Osteocyte (in vitro differentiated cells): ENCODE measurements around the gene PCSK7. TPM values are rescaled to one million over a fixed set of nuclear protein-coding genes. Genes with fewer than 3 reads are reported as not detected.
A peak's percentile ranks its signal among the peaks of the same experiment; 100 is the strongest.

Experiments used
- DNase-seq: peaks from one replicate; pipeline ENCODE4 v3.0.0; 2021; ENCODE audit warnings: mixed read lengths; ENCODE audit not compliant: unreplicated experiment; ENCODE audit errors: extremely low spot score
- H3K27ac Mint-ChIP-seq: one replicate; pipeline ENCODE4 v1.8.0; 2021; ENCODE audit warnings: mild to moderate bottlenecking, mixed read lengths; ENCODE audit not compliant: unreplicated experiment
- H3K27me3 Mint-ChIP-seq: one replicate; pipeline ENCODE4 v1.8.0; 2021; ENCODE audit warnings: mixed read lengths; ENCODE audit not compliant: unreplicated experiment
- H3K36me3 Mint-ChIP-seq: one replicate; pipeline ENCODE4 v1.8.0; 2021; ENCODE audit warnings: mixed read lengths; ENCODE audit not compliant: unreplicated experiment
- H3K4me1 Mint-ChIP-seq: one replicate; pipeline ENCODE4 v1.8.0; 2021; ENCODE audit warnings: mixed read lengths; ENCODE audit not compliant: unreplicated experiment
- H3K4me3 Mint-ChIP-seq: one replicate; pipeline ENCODE4 v1.8.0; 2021; ENCODE audit warnings: mild to moderate bottlenecking, moderate library complexity, mixed read lengths; ENCODE audit not compliant: unreplicated experiment
- H3K9me3 Mint-ChIP-seq: one replicate; pipeline ENCODE4 v1.8.0; 2021; ENCODE audit warnings: mixed read lengths; ENCODE audit not compliant: unreplicated experiment
- total RNA-seq: library from RNA; stranded (reverse); gene quantifications from 2 replicates; pipeline ENCODE4 v1.2.1, GENCODE V29; 2021
- TF ChIP-seq, protein P1 (sequence below): fragments of 200-600 bp; sonication (generic); IDR thresholded peaks from 2 replicates; pipeline ENCODE4 v1.5.0; 2021; ENCODE audit warnings: antibody characterized with exemption, mild to moderate bottlenecking, moderate library complexity

PCSK7 gene
- total RNA-seq, 1 donor from 2014 or later, result 65.0 TPM

DNA sequence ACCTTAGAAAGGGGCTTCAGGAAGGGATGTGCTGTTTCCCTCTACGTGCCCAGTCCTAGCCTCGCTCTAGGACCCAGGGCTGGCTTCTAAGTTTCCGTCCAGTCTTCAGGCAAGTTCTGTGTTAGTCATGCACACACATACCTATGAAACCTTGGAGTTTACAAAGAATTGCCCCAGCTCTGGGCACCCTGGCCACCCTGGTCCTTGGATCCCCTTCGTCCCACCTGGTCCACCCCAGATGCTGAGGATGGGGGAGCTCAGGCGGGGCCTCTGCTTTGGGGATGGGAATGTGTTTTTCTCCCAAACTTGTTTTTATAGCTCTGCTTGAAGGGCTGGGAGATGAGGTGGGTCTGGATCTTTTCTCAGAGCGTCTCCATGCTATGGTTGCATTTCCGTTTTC is 34.9 kb downstream of the PCSK7 start:
- Mint-ChIP-seq H3K4me1 (peaks cover 47% of the 10 kb centered on the region), H3K27me3 (no peaks in the 10 kb centered on the region), H3K27ac (peak overlapping the region; percentile 92), H3K36me3 (peaks cover 16% of the 10 kb centered on the region), H3K9me3 (no peaks in the 10 kb centered on the region), H3K4me3 (no peak overlapping the region)
- DNase-seq, result no peak
- TF ChIP-seq, protein P1, sequence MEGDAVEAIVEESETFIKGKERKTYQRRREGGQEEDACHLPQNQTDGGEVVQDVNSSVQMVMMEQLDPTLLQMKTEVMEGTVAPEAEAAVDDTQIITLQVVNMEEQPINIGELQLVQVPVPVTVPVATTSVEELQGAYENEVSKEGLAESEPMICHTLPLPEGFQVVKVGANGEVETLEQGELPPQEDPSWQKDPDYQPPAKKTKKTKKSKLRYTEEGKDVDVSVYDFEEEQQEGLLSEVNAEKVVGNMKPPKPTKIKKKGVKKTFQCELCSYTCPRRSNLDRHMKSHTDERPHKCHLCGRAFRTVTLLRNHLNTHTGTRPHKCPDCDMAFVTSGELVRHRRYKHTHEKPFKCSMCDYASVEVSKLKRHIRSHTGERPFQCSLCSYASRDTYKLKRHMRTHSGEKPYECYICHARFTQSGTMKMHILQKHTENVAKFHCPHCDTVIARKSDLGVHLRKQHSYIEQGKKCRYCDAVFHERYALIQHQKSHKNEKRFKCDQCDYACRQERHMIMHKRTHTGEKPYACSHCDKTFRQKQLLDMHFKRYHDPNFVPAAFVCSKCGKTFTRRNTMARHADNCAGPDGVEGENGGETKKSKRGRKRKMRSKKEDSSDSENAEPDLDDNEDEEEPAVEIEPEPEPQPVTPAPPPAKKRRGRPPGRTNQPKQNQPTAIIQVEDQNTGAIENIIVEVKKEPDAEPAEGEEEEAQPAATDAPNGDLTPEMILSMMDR, result no peak

DNA sequence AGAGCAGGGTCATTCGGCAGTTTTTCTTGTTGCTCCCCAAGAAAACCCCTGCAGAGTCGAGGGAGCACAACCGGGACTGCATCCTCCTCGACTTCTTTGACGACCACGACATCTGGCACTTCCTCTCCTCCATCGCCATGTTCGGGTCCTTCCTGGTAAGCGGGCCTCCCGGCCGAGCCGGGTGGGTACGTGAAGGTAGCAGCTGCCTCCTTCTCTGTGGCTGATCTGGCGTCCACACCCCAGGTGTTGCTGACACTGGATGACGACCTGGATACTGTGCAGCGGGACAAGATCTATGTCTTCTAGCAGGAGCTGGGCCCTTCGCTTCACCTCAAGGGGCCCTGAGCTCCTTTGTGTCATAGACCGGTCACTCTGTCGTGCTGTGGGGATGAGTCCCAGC is 36.1 kb downstream of the PCSK7 start:
- Mint-ChIP-seq H3K4me3 (no peak overlapping the region), H3K27ac (no peak overlapping the region), H3K36me3 (peaks cover 20% of the 10 kb centered on the region), H3K27me3 (no peaks in the 10 kb centered on the region), H3K4me1 (peaks cover 34% of the 10 kb centered on the region), H3K9me3 (no peaks in the 10 kb centered on the region)
- TF ChIP-seq, protein P1, result no peak
- DNase-seq, result no peak

DNA sequence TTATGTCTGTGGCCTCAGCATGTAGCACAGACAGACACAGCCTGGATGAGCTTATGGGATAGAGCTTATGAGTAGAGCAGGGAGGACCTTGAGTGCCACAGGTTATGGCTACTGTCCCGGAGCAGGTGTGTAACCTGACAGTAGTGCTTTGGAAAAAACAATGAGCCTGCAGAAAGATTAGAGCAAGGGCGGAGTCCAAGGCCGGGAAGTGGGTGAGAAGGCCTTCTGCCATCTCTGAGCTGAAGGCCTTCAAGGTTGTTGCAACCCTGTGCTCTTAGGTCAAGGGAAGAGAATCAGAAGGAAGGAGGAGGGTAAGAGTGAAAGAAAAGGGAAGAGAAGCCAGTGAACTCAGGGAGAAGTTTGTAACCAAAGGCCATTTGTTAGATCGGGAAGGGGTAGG is 36.6 kb downstream of the PCSK7 start:
- Mint-ChIP-seq H3K36me3 (peaks cover 20% of the 10 kb centered on the region), H3K4me1 (peaks cover 29% of the 10 kb centered on the region), H3K27ac (no peak overlapping the region), H3K4me3 (no peak overlapping the region), H3K27me3 (no peaks in the 10 kb centered on the region), H3K9me3 (no peaks in the 10 kb centered on the region)
- TF ChIP-seq, protein P1, result no peak
- DNase-seq, result no peak

DNA sequence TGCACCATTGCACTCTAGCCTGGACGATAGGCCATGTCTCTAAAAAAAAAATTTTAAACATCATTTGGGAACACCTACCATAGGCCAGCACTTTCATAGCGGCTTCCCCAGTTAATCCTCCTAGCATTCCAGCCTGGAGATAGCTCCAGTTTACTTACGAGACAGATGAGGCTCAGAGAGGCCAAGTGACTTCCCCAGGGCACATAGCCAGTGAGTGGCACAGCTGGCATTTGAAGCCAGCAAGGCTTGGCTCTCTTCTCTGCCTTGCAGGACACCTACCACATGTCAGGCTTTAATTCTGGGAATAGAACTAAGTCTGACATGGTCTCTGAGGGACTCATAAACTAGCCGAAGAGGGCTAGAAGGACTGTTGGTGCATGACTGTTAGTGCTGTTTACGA is 37.6 kb downstream of the PCSK7 start:
- Mint-ChIP-seq H3K4me1 (peaks cover 19% of the 10 kb centered on the region), H3K36me3 (peaks cover 20% of the 10 kb centered on the region), H3K9me3 (no peaks in the 10 kb centered on the region), H3K4me3 (no peak overlapping the region), H3K27me3 (no peaks in the 10 kb centered on the region), H3K27ac (no peak overlapping the region)
- TF ChIP-seq, protein P1, result no peak
- DNase-seq, result no peak

DNA sequence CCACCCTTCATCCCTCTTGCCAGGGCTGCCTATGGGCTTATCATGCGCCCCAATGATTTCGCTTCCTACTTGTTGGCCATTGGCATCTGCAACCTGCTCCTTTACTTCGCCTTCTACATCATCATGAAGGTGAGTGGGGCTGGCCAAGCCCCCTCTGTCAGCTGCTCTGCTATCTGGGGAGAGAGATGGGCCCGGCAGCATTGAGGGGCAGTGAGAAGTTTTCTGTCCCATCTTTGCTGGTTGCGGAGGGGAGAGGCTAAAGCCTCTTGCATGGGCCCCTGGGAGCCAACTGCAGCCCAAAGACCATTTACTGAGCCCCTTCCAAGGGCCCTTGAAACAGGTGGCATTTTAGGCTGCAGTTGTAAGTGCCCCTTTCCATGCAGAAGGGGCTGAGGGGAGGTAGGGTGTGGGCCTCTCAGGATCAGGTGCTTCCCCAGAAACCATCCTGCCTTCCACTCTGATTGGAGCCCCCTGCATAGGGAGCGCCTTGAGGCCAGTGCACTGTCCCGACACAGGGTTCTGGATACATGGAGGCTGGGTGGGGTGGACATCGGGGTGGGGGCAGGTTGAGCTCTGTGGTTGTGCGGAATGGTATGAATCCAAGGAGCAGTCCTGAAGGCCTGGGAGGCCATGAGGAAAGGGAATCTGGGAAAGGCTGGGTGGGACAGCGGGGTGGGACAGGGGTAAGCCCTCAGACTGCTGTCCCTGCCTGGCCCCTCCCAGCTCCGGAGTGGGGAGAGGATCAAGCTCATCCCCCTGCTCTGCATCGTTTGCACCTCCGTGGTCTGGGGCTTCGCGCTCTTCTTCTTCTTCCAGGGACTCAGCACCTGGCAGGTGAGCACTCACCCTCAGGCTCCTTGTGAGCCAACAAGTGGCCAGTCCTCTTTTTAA is 38.5 kb downstream of the PCSK7 start:
- Mint-ChIP-seq H3K9me3 (no peaks in the 10 kb centered on the region), H3K4me1 (peaks cover 12% of the 10 kb centered on the region), H3K27me3 (no peaks in the 10 kb centered on the region), H3K27ac (no peak overlapping the region), H3K4me3 (no peak overlapping the region), H3K36me3 (peaks cover 20% of the 10 kb centered on the region)
- DNase-seq, result no peak
- TF ChIP-seq, protein P1, result no peak
